HCT116 (cell line): ENCODE measurements around the gene FGF8. TPM values are rescaled to one million over a fixed set of nuclear protein-coding genes. Genes with fewer than 3 reads are reported as not detected.

Experiments
- ATAC-seq: fragments of 200-7000 bp; cut with Tn5 transposase; 2 replicates; pipeline ENCODE4 v1.9.1; 2020; ENCODE audit warnings: mild to moderate bottlenecking, moderate library complexity
- BruUV-seq: library from RNA; stranded (reverse); fragments of 400-500 nt; replicated peaks from 2 replicates; lab custom pipeline; 2021; lab: Mats Ljungman, UMichigan
- CTCF ChIA-PET: fragments of 300-600 bp; sonication (Branson Sonifier 250); formaldehyde crosslinking; loops from one replicate; lab custom pipeline; 2021; ENCODE audit warnings: antibody characterized with exemption; lab: Charles Lee
- POLR2A ChIA-PET: fragments of 300-600, 350-600 bp; sonication (Branson Sonifier 250); formaldehyde crosslinking; loops from one replicate; lab custom pipeline; 2021; ENCODE audit warnings: antibody characterized with exemption; lab: Charles Lee
- RAD21 ChIA-PET, 2 experiments: fragments of 300-600 bp; sonication (Branson Sonifier 250); formaldehyde crosslinking; loops; one replicate each; lab custom pipeline; 2023; ENCODE audit warnings: low total read pairs in 2 of 2; ENCODE audit not compliant: uncharacterized antibody in 2 of 2, unreplicated experiment in 2 of 2, low non-redundant PET in 1 of 2; lab: Charles Lee
- DNase-seq: peaks from one replicate; pipeline ENCODE4 v3.0.0-alpha.2; 2010; ENCODE audit warnings: low read depth, low spot score
- H2AFZ ChIP-seq: fragments of 200-600 bp; shearing (Covaris generic), sonication (generic); 2 replicates; pipeline ENCODE4 v1.6.1; 2017; ENCODE audit warnings: low read depth, mixed run types, mixed read lengths, antibody characterized with exemption, low read length; ENCODE audit not compliant: poor library complexity, severe bottlenecking
- H3K27ac ChIP-seq: 2 replicates; pipeline ENCODE4 v1.5.1; 2012; ENCODE audit warnings: low read depth, low read length
- H3K27me3 ChIP-seq: fragments of 200-600 bp; sonication (generic); 2 replicates; pipeline ENCODE4 v1.6.1; 2016; ENCODE audit warnings: mixed run types, low read length, mixed read lengths; ENCODE audit not compliant: insufficient read depth
- H3K36me3 ChIP-seq, 2 experiments: fragments of 200-500 bp in 1 of 2; fragments of 200-600 bp in 1 of 2; sonication (Bioruptor generic) in 1 of 2; sonication (generic) in 1 of 2; 2 replicates each; pipeline versions ENCODE4 v1.5.1 to v1.6.1; 2014 to 2016; ENCODE audit warnings: low read length in 2 of 2, inconsistent platforms in 1 of 2, mixed read lengths in 1 of 2, mixed run types in 1 of 2; ENCODE audit not compliant: insufficient read depth in 2 of 2, control insufficient read depth in 1 of 2
- H3K4me1 ChIP-seq, 2 experiments: fragments of 200-600 bp in 1 of 2; sonication (generic) in 1 of 2; 2 replicates each; pipeline versions ENCODE4 v1.5.1 to v1.6.1; 2012 to 2017; ENCODE audit warnings: low read length in 2 of 2, inconsistent platforms in 1 of 2, mild to moderate bottlenecking in 1 of 2, mixed read lengths in 1 of 2, mixed run types in 1 of 2, moderate library complexity in 1 of 2; ENCODE audit not compliant: insufficient read depth in 2 of 2, control insufficient read depth in 1 of 2
- H3K4me2 ChIP-seq: fragments of 200-600 bp; sonication (generic); 2 replicates; pipeline ENCODE4 v1.6.1; 2017; ENCODE audit warnings: mixed run types, low read length, mixed read lengths
- H3K4me3 ChIP-seq, 2 experiments: fragments of 200-600 bp in 1 of 2; sonication (generic) in 1 of 2; replicated peaks in 1 of 2; 2 replicates each; pipeline ENCODE4 v1.5.1; 2011 to 2016; ENCODE audit warnings: low read length in 2 of 2, control low read depth in 1 of 2, low read depth in 1 of 2, mild to moderate bottlenecking in 1 of 2, mixed read lengths in 1 of 2, mixed run types in 1 of 2
- H3K79me2 ChIP-seq: fragments of 200-600 bp; sonication (generic); 2 replicates; pipeline ENCODE4 v1.6.1; 2017; ENCODE audit warnings: mild to moderate bottlenecking, mixed run types, low read length, moderate library complexity, mixed read lengths; ENCODE audit not compliant: insufficient read depth
- H3K9ac ChIP-seq: fragments of 200-600 bp; sonication (generic); 2 replicates; pipeline ENCODE4 v1.6.1; 2016; ENCODE audit warnings: low read length, mixed read lengths
- H3K9me2 ChIP-seq: fragments of 200-600 bp; sonication (generic), shearing (Covaris generic); 2 replicates; pipeline ENCODE4 v1.6.1; 2017; ENCODE audit warnings: mixed run types, mild to moderate bottlenecking, moderate library complexity; ENCODE audit not compliant: insufficient read depth
- H3K9me3 ChIP-seq, 2 experiments: fragments of 200-500 bp in 1 of 2; fragments of 200-600 bp in 1 of 2; sonication (Bioruptor generic) in 1 of 2; sonication (generic) in 1 of 2; 2 replicates each; pipeline ENCODE4 v1.6.1; 2014 to 2017; ENCODE audit warnings: low read length in 2 of 2, mixed read lengths in 2 of 2, inconsistent platforms in 1 of 2, low read depth in 1 of 2, mild to moderate bottlenecking in 1 of 2, mixed run types in 1 of 2, moderate library complexity in 1 of 2; ENCODE audit not compliant: control insufficient read depth in 1 of 2, insufficient read depth in 1 of 2
- H4K20me1 ChIP-seq: fragments of 200-600 bp; sonication (generic), shearing (Covaris generic); 2 replicates; pipeline ENCODE4 v1.6.1; 2017; ENCODE audit warnings: mixed run types, mild to moderate bottlenecking, moderate library complexity; ENCODE audit not compliant: insufficient read depth
- ELF1 ChIP-seq: IDR thresholded peaks from 2 replicates; pipeline ENCODE4 v1.6.1; 2012; ENCODE audit warnings: low read depth, borderline replicate concordance
- EZH2phosphoT487 ChIP-seq: fragments of 200-600 bp; IDR thresholded peaks from 2 replicates; pipeline ENCODE4 v1.6.1; 2018; ENCODE audit warnings: antibody characterized with exemption, borderline replicate concordance
- JUND ChIP-seq: IDR thresholded peaks from 2 replicates; pipeline ENCODE4 v1.6.1; 2012
- POLR2A ChIP-seq: IDR thresholded peaks from 2 replicates; pipeline ENCODE4 v1.7.0; 2011; ENCODE audit warnings: borderline replicate concordance; ENCODE audit not compliant: insufficient read depth, insufficient read length; ENCODE audit errors: extremely low read depth
- YY1 ChIP-seq: IDR thresholded peaks from 2 replicates; pipeline ENCODE4 v1.6.1; 2011; ENCODE audit warnings: low read length, low read depth, moderate library complexity, mild to moderate bottlenecking; ENCODE audit not compliant: insufficient replicate concordance; ENCODE audit errors: extremely low read depth
- intact Hi-C: fragments of 100-400 bp; cut with micrococcal nuclease; formaldehyde crosslinking; loops from 2 replicates; pipeline ENCODE4 v1.10.0; 2022
- total RNA-seq: library from RNA; stranded (reverse); gene quantifications from one replicate; pipeline ENCODE4 v1.2.1, GENCODE V29; 2021; ENCODE audit not compliant: unreplicated experiment
- TF ChIP-seq, protein P1 (sequence below), 3 experiments: fragments of 200-600 bp in 1 of 3; sonication (generic) in 1 of 3; IDR thresholded peaks in 2 of 3; conservative IDR thresholded peaks in 1 of 3; 2 replicates each; pipeline ENCODE4 v1.5.1; 2012 to 2017; ENCODE audit warnings: low read depth in 2 of 3, low read length in 2 of 3, antibody characterized with exemption in 1 of 3, borderline replicate concordance in 1 of 3, control low read depth in 1 of 3, mild to moderate bottlenecking in 1 of 3, mixed read lengths in 1 of 3, mixed run types in 1 of 3, moderate library complexity in 1 of 3; ENCODE audit not compliant: insufficient read depth in 1 of 3
- TF ChIP-seq, protein P2 (sequence below): IDR thresholded peaks from 2 replicates; pipeline ENCODE4 v1.6.1; 2012

FGF8 gene
- total RNA-seq, 1 experiment from 2014 or later: 2.7 TPM

DNA sequence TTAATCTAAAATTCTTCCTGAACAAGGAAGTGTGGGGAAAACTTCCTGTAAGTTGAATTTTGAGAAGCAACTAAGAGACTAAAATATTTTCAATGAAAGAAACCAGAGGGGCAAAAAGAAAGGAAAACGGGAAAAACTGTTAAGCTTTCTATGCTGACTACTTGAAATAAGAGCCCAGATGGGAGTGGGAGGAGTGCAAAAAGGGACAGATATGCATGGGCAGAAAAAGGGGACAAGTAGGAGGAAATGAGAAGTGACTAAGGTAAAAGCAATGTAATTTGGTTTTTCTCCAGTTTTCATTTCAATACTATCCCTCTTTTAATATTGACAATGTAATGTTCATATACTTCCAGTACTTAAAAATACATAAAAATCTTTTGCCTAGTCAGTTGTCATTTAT lies 31.2 kb upstream of the FGF8 start (continued):
- TF ChIP-seq, protein P1, sequence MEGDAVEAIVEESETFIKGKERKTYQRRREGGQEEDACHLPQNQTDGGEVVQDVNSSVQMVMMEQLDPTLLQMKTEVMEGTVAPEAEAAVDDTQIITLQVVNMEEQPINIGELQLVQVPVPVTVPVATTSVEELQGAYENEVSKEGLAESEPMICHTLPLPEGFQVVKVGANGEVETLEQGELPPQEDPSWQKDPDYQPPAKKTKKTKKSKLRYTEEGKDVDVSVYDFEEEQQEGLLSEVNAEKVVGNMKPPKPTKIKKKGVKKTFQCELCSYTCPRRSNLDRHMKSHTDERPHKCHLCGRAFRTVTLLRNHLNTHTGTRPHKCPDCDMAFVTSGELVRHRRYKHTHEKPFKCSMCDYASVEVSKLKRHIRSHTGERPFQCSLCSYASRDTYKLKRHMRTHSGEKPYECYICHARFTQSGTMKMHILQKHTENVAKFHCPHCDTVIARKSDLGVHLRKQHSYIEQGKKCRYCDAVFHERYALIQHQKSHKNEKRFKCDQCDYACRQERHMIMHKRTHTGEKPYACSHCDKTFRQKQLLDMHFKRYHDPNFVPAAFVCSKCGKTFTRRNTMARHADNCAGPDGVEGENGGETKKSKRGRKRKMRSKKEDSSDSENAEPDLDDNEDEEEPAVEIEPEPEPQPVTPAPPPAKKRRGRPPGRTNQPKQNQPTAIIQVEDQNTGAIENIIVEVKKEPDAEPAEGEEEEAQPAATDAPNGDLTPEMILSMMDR (IDR thresholded peaks at IDR 0.05 in 2 of 3, conservative IDR thresholded peaks at IDR 0.05 in 1 of 3; ENCODE audit: borderline replicate concordance in 1 of 3, insufficient read depth in 1 of 3, low read depth in 2 of 3, low read length in 2 of 3): no peak
- no peak for TF ChIP-seq POLR2A

DNA sequence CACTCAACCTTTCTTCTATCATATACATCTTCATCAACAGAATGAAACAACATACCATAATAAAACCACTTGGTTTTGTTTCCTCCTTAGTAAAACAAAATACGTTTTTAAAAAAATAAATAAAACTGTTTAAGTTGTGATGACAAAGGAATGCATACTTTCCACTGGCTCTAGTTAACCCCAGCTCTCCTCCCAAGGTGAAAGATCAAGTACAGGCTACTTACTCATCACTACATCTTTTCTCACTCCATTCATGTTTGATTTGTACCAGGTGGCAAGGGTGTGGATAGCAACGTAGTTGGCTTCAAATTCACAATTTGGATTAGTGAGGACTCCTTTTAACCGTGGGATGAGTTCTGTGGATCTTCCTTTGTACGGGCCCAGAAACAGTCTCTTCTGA lies 27.6 kb upstream of the FGF8 start:
- no peaks in the 10 kb centered on the region for H3K9me2 ChIP-seq
- peaks cover 22% of the 10 kb centered on the region for H4K20me1 ChIP-seq
- DNase-seq (no peak), ATAC-seq (no peak)
- no peak overlapping the region for H3K9ac ChIP-seq
- no TSS peak for BruUV-seq
- no peak overlapping the region for H3K27ac ChIP-seq
- no peaks in the 10 kb centered on the region for H3K4me1 ChIP-seq
- no peaks in the 10 kb centered on the region for H3K9me3 ChIP-seq
- ChIA-PET POLR2A (interaction anchor here (0.7 kb wide), 1 partner anchor 139 kb away, joined by 4 read pairs; no protein-coding TSS in a partner anchor), RAD21 (no interaction called here), CTCF (no interaction called here)
- intact Hi-C loops: no loop called here
- no peak overlapping the region for H3K4me2 ChIP-seq
- H3K27me3 ChIP-seq: no peaks in the 10 kb centered on the region
- peaks cover 79 to 85% of the 10 kb centered on the region in 2 experiments for H3K36me3 ChIP-seq
- H3K79me2 ChIP-seq: peaks cover 90% of the 10 kb centered on the region
- TF ChIP-seq ELF1 (no peak), JUND (no peak), YY1 (no peak), EZH2phosphoT487 (no peak)
- TF ChIP-seq, protein P2, sequence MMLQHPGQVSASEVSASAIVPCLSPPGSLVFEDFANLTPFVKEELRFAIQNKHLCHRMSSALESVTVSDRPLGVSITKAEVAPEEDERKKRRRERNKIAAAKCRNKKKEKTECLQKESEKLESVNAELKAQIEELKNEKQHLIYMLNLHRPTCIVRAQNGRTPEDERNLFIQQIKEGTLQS: no peak
- no peak overlapping the region for H3K4me3 ChIP-seq
- no peak overlapping the region for H2AFZ ChIP-seq
